ENCODE results near the gene FCRL6. TPM values are rescaled to one million over a fixed set of nuclear protein-coding genes. Genes with fewer than 3 reads are reported as not detected.

Gene FCRL6
- total RNA-seq, 1 experiment from 2014 or later = not detected

DNA sequence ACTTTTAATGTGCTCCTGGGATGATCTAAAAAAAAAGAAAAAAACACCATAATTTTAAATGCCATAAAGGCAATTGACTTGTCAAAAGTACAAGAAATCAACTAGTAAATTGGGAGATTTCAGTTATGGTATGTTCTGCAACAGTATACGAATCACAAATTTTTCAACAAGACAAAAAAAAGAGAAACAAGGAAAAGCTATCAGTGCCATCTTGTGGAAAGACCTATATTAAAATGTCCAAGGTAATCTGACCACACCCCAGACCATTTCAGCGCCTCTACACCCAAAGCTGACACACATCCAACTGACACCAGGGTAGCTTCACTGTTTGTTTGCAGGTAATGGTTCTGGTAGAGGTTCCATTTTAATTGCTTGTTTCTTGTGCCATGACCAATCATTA is 26.4 kb upstream of the FCRL6 start:
- H3K4me3 Mint-ChIP-seq (ENCODE audit: unreplicated experiment) = no peak overlapping the region
- intact Hi-C loops (cut with micrococcal nuclease) = loop anchor here (1.0 to 10.0 kb wide), 8 partner anchors 23 to 614 kb away; no protein-coding TSS in a partner anchor
- no peaks in the 10 kb centered on the region for H3K9me3 Mint-ChIP-seq (ENCODE audit: unreplicated experiment)
- H3K36me3 Mint-ChIP-seq (ENCODE audit: insufficient read depth, unreplicated experiment) = no peaks in the 10 kb centered on the region
- TF ChIP-seq, protein P1, sequence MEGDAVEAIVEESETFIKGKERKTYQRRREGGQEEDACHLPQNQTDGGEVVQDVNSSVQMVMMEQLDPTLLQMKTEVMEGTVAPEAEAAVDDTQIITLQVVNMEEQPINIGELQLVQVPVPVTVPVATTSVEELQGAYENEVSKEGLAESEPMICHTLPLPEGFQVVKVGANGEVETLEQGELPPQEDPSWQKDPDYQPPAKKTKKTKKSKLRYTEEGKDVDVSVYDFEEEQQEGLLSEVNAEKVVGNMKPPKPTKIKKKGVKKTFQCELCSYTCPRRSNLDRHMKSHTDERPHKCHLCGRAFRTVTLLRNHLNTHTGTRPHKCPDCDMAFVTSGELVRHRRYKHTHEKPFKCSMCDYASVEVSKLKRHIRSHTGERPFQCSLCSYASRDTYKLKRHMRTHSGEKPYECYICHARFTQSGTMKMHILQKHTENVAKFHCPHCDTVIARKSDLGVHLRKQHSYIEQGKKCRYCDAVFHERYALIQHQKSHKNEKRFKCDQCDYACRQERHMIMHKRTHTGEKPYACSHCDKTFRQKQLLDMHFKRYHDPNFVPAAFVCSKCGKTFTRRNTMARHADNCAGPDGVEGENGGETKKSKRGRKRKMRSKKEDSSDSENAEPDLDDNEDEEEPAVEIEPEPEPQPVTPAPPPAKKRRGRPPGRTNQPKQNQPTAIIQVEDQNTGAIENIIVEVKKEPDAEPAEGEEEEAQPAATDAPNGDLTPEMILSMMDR (IDR thresholded peaks at IDR 0.05; ENCODE audit: unreplicated experiment) = peak; percentile 63
- DNase-seq (ENCODE audit: unreplicated experiment) = peak; percentile 81
- ChIA-PET CTCF (interaction anchor here (0.5 to 8.1 kb wide), 50 partner anchors 9 to 650 kb away, joined by 3 to 255 read pairs (median 4); no protein-coding TSS in a partner anchor), POLR2A (interaction anchor here (0.6 to 3.0 kb wide), 15 partner anchors 11 to 679 kb away, joined by 3 to 15 read pairs (median 3); partner anchors contain the start of gene TAGLN2)
- no TSS peak for BruUV-seq (replicated peaks)
- H3K27me3 Mint-ChIP-seq (ENCODE audit: insufficient read depth, unreplicated experiment) = no peaks in the 10 kb centered on the region
- peaks cover 68% of the 10 kb centered on the region for H3K4me1 Mint-ChIP-seq (ENCODE audit: insufficient read depth, unreplicated experiment)
- H3K27ac Mint-ChIP-seq (ENCODE audit: low read depth, unreplicated experiment) = peak overlapping the region; percentile 89

DNA sequence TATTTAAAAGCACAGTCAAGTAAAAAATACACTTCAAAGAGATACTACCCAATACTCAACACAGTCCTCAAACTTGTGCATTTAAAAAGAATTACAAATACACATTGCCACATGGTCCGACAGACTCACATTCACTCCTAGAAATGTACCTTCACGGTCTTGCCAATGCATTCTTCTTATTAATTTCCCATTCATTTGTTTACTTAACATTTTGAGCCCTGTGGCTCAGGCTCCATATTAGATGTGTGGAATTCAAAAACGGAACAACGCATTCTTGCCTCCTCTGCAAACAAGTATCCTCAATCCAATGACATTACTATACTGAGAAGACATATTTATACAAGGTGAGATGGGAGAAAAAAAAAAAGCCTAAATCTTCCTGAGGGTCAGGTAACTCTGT is 23.9 kb upstream of the FCRL6 start:
- Mint-ChIP-seq H3K9me3 (ENCODE audit: unreplicated experiment) (no peaks in the 10 kb centered on the region), H3K36me3 (ENCODE audit: insufficient read depth, unreplicated experiment) (peaks cover 21% of the 10 kb centered on the region), H3K4me3 (ENCODE audit: unreplicated experiment) (no peak overlapping the region), H3K4me1 (ENCODE audit: insufficient read depth, unreplicated experiment) (peaks cover 70% of the 10 kb centered on the region), H3K27ac (ENCODE audit: low read depth, unreplicated experiment) (peak overlapping the region; percentile 71), H3K27me3 (ENCODE audit: insufficient read depth, unreplicated experiment) (no peaks in the 10 kb centered on the region)
- ChIA-PET CTCF (interaction anchor here (0.6 to 8.1 kb wide), 21 partner anchors 8 to 1612 kb away, joined by 3 to 255 read pairs (median 5); no protein-coding TSS in a partner anchor), POLR2A (interaction anchor here (0.6 to 1.9 kb wide), 4 partner anchors 253 to 617 kb away, joined by 3 to 7 read pairs (median 5); partner anchors contain the start of gene PIGM)
- intact Hi-C loops (cut with micrococcal nuclease) = loop anchor here (5.0 to 10.0 kb wide), 2 partner anchors 373 to 436 kb away; no protein-coding TSS in a partner anchor
- peak; percentile 45 for DNase-seq (ENCODE audit: unreplicated experiment)
- TF ChIP-seq, protein P1 (IDR thresholded peaks at IDR 0.05; ENCODE audit: unreplicated experiment) = no peak
- BruUV-seq (replicated peaks) = no TSS peak

DNA sequence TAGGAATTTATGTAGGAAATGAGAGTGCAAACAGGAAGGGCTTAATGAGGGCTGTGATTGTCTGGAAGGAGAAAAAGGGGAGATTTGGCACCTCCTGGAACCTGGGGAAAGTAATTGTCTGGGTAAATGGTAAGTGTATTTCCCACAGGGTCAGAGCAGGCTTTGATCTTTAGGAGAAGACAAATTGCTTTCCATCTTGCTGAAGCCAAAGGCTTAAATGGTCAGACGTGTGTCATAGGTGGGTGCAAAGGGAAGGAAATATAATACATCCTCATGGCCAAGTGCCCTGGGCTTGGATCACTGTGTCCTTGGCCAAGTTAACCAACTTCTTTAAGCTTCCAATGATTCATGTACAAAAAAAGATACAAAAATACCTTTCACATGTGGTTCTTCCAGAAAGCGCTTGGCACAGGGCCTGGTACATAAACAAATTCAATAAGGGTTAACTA is 22.7 kb upstream of the FCRL6 start:
- peaks cover 71% of the 10 kb centered on the region for H3K4me1 Mint-ChIP-seq (ENCODE audit: insufficient read depth, unreplicated experiment)
- intact Hi-C loops (cut with micrococcal nuclease) = loop anchor here (1.0 to 10.0 kb wide), 3 partner anchors 375 to 565 kb away; no protein-coding TSS in a partner anchor
- H3K4me3 Mint-ChIP-seq (ENCODE audit: unreplicated experiment) = peak overlapping the region; percentile 87
- no peaks in the 10 kb centered on the region for H3K27me3 Mint-ChIP-seq (ENCODE audit: insufficient read depth, unreplicated experiment)
- BruUV-seq (replicated peaks) = no TSS peak
- ChIA-PET CTCF (interaction anchor here (0.7 to 8.1 kb wide), 9 partner anchors 11 to 647 kb away, joined by 3 to 255 read pairs (median 39); no protein-coding TSS in a partner anchor), POLR2A (interaction anchor here (0.6 to 1.9 kb wide), 12 partner anchors 11 to 616 kb away, joined by 3 to 8 read pairs (median 4); partner anchors contain the start of genes PIGM and TAGLN2)
- peak; percentile 100 for DNase-seq (ENCODE audit: unreplicated experiment)
- peak overlapping the region; percentile 71 for H3K27ac Mint-ChIP-seq (ENCODE audit: low read depth, unreplicated experiment)
- no peaks in the 10 kb centered on the region for H3K9me3 Mint-ChIP-seq (ENCODE audit: unreplicated experiment)
- TF ChIP-seq, protein P1 (IDR thresholded peaks at IDR 0.05; ENCODE audit: unreplicated experiment) = no peak
- H3K36me3 Mint-ChIP-seq (ENCODE audit: insufficient read depth, unreplicated experiment) = peaks cover 29% of the 10 kb centered on the region

Measured in MCF 10A (cell line).